Retinal pigment epithelial cell (primary cell): ENCODE measurements around the gene TSKU.

ENCODE experiments used
- DNase-seq: peaks from one replicate; pipeline ENCODE4 v3.0.0-alpha.2; 2010; ENCODE audit warnings: low read depth
- H3K4me3 ChIP-seq: 2 replicates; pipeline ENCODE4 v1.5.1; 2011; ENCODE audit warnings: mild to moderate bottlenecking, low read length, control low read depth, moderate library complexity
- TF ChIP-seq, protein P1 (sequence below): conservative IDR thresholded peaks from 2 replicates; pipeline ENCODE4 v1.5.1; 2011; ENCODE audit warnings: low read depth, low read length, control low read depth, inconsistent platforms

Gene TSKU

DNA sequence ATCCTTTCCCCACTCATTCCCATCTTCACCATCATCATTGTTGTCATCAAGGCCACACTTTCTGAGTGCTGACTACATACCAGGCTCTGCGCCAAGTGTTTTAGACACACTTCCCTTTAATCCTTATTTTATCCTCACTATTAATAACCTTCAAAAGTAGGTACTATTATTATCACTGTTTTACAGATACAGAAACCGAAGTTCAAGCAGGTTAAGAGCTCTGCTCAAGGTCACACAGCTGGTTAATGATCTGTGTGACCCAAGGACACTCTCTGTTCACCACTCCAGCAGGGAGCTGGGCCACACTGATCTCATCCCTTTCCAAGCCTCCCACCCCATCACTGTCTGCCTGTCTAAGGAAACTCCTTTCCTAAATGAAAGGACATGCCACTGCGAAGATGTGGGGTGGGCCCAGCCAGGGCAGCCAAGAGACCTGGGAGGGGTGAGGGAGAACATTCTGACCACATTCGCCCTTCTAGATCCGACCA is 17.2 kb upstream of the TSKU start:
- TF ChIP-seq, protein P1, sequence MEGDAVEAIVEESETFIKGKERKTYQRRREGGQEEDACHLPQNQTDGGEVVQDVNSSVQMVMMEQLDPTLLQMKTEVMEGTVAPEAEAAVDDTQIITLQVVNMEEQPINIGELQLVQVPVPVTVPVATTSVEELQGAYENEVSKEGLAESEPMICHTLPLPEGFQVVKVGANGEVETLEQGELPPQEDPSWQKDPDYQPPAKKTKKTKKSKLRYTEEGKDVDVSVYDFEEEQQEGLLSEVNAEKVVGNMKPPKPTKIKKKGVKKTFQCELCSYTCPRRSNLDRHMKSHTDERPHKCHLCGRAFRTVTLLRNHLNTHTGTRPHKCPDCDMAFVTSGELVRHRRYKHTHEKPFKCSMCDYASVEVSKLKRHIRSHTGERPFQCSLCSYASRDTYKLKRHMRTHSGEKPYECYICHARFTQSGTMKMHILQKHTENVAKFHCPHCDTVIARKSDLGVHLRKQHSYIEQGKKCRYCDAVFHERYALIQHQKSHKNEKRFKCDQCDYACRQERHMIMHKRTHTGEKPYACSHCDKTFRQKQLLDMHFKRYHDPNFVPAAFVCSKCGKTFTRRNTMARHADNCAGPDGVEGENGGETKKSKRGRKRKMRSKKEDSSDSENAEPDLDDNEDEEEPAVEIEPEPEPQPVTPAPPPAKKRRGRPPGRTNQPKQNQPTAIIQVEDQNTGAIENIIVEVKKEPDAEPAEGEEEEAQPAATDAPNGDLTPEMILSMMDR = no peak
- no peak for DNase-seq
- H3K4me3 ChIP-seq = no peak overlapping the region

DNA sequence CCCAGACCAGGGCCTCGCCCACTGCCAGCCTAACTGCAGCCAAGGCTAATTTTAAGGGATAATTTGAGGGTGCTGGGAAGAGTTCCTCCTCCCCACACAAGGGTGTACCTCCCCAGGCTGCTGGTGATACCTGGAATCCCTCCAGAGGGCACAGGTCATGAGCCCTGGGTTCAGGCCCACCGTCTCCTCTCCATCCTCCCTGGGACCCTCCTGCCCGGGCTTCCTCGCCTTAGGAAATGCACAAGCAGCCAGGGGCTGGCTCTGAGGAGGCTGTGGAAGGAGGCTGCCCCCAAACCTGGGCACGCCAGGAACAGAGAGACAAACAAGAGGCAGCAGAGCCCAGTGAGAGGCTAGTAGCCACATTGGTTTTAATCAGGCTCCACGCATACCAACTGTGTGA is 16.6 kb upstream of the TSKU start:
- TF ChIP-seq, protein P1 = no peak
- H3K4me3 ChIP-seq = no peak overlapping the region
- no peak for DNase-seq

DNA sequence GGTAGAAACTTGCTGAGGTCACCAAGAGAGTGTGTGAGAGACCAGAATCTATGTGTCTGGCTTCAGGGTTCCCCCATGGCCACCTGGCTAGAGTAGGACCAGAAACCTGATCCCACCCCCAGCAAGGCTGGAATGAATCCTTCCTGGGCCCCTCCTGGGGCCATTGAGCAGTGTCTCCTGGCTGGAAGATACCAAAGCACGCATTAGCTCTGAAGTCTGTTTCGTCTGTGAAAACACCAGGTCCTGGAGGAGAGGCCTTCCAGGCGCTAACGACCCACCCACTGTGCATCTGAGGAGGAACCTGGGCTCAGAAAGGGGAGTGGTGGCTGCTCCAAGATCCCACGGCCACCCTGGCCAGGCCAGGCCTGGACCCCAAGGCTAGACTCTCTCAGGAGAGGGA is 15.5 kb upstream of the TSKU start:
- TF ChIP-seq, protein P1 = no peak
- DNase-seq = no peak
- H3K4me3 ChIP-seq = no peak overlapping the region

DNA sequence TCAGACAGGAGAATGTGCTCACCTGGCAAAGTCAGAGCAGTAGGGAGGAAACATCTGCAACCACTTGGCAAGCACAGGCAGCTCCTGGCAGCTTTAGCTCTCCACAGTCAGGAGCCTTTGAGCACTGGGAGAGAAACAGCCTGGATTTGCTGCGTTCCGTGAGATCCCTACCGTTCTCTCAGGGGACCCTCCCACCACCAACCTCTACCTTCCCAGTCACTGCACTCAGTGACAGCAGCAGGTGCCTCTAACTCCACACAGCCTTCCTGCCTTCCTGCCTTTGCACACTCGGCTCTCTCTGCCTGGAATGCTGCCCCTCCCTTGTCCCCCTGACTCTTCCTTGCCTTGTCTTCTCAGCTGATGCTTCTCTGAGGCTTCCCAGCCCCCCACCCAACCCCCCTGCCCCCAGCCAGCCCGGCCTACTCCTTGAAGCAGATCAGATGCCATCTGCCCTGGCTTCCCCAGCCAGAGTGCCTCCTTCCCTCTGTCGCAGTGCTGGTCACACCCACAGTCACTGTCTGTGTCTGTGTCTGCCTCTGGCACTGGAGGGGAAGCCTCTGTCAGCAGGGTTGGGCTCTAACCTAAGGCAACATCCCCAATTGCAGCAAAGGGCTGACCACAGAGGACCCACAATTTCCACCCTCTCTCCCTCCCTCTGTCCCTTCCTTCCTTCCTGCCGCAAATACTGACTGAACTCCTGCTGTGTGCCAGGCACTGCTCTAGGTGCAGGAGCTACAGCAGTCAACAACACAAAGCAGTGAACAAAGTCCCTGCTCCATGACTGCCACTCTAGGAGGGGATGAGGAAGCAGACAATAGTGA is 14.9 kb upstream of the TSKU start:
- TF ChIP-seq, protein P1 = no peak
- no peak for DNase-seq
- H3K4me3 ChIP-seq = no peak overlapping the region

DNA sequence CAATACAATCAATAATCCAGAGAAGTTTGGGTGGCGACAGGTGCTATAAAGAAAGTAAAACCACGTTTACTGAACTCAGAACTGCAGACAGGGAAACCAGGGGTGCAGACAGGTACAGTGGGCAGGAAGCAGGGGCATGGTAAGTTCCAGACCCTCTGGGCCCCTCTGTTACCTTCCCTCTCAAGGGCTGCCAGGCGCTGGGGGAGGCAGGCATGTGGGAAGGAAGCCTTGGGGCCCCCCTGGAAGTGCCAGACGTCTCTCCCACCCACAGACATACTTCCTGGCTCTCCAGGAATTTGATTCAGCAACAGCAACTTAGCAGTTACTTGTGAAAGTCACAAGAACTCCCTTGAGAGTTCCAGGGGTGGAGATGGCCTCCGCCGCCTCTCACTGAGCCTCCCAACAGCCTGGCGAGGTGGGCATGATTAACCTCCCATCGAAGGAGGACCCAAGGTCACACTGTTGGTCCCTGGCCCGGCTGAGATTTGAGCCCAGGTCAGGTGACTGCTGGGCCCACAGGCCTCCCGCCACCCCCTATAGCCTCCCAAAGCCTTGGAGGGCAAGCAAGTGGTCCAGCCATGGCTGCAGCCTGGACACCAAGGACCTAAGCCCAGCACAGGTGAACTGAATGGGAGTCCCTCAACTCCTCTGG is 14.1 kb upstream of the TSKU start:
- no peak for DNase-seq
- H3K4me3 ChIP-seq = no peak overlapping the region
- TF ChIP-seq, protein P1 = no peak

DNA sequence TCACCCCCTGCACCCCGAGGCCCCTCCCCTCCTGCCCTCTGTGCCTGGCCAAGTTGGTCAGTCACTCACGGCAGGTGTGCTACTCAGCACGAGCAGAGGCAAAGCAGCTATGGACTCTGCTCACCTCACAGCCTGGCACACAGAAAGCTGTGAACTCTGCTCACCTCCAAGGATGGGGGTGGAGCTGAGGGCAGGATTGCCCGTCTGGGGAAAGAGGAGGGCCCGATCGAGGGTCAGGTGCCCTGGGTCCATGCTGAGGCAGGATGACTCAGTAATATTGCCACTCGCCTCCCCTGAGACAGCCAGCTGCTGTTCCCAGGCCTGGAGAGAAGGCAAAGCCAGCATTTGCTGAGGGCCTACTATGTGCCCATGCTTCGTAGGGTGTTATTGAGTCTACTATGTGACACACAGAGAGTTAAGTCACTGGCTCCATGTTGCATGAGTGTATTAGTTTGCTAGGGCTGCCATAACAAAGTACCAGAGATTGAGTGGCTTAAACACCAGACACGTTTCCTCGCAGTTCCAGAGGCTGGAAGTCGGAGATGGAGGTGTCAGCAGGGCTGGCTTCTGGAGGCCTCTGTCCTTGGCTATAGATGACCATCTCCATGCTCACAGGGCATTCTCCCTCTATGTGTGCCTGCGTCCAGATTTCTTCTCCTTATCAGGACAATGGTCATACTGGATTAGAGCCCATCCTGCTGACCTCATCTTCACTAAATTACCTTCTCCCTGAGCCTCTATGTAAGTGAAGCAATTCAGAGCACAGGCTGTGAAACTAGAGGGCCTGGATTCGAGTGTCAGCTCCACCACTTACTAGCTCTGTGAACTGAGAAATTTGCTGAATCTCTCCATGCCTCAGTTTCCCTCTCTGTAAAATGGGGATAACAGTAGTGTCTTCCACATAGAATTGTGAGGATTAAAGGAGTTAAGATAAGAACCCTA is 13.2 kb upstream of the TSKU start:
- TF ChIP-seq, protein P1 = no peak
- no peak overlapping the region for H3K4me3 ChIP-seq
- peak; percentile 70 for DNase-seq
